Endodermal cell (in vitro differentiated cells): ENCODE measurements around the gene MEFV. TPM values are rescaled to one million over a fixed set of nuclear protein-coding genes. Genes with fewer than 3 reads are reported as not detected.
A peak's percentile ranks its signal among the peaks of the same experiment; 100 is the strongest.

Experiments
- DNase-seq: peaks from one replicate; pipeline ENCODE4 v3.0.0-alpha.2; 2017
- H3K27ac ChIP-seq: 2 replicates; pipeline ENCODE4 v1.5.1; 2013; ENCODE audit warnings: mild to moderate bottlenecking, low read depth, low read length, moderate library complexity
- H3K27me3 ChIP-seq: 2 replicates; pipeline ENCODE4 v1.6.1; 2013; ENCODE audit warnings: mild to moderate bottlenecking, low read length, moderate library complexity; ENCODE audit not compliant: insufficient read depth, control insufficient read depth, poor library complexity, severe bottlenecking
- H3K36me3 ChIP-seq: 2 replicates; pipeline ENCODE4 v1.7.0; 2013; ENCODE audit warnings: mild to moderate bottlenecking, low read length, moderate library complexity; ENCODE audit not compliant: control insufficient read depth, insufficient read depth
- H3K4me1 ChIP-seq: one replicate; pipeline ENCODE4 v1.7.0; 2013; ENCODE audit warnings: low read length; ENCODE audit not compliant: control insufficient read depth, insufficient read depth
- H3K4me3 ChIP-seq: 2 replicates; pipeline ENCODE4 v1.5.1; 2013; ENCODE audit warnings: mild to moderate bottlenecking, low read length, moderate library complexity
- H3K9ac ChIP-seq: 2 replicates; pipeline ENCODE4 v1.6.1; 2013; ENCODE audit warnings: mild to moderate bottlenecking, low read length, moderate library complexity; ENCODE audit not compliant: poor library complexity, severe bottlenecking; ENCODE audit errors: extremely low read depth
- H3K9me3 ChIP-seq: 2 replicates; pipeline ENCODE4 v1.6.1; 2013; ENCODE audit warnings: mild to moderate bottlenecking, low read length, moderate library complexity; ENCODE audit not compliant: control insufficient read depth
- H3K27ac Mint-ChIP-seq: 2 replicates; pipeline ENCODE4 v1.8.0; 2020; ENCODE audit warnings: mixed read lengths
- H3K27me3 Mint-ChIP-seq: 2 replicates; pipeline ENCODE4 v1.8.0; 2021; ENCODE audit warnings: mild to moderate bottlenecking, mixed read lengths; ENCODE audit not compliant: insufficient read depth
- H3K36me3 Mint-ChIP-seq: 2 replicates; pipeline ENCODE4 v1.8.0; 2020; ENCODE audit warnings: low read depth, mixed read lengths
- H3K4me1 Mint-ChIP-seq: 2 replicates; pipeline ENCODE4 v1.8.0; 2020; ENCODE audit warnings: mixed read lengths
- H3K4me3 Mint-ChIP-seq: 2 replicates; pipeline ENCODE4 v1.8.0; 2020; ENCODE audit warnings: mild to moderate bottlenecking, moderate library complexity, mixed read lengths
- H3K9me3 Mint-ChIP-seq: 2 replicates; pipeline ENCODE4 v1.8.0; 2020; ENCODE audit warnings: mild to moderate bottlenecking, mixed read lengths
- CTCF ChIP-seq: fragments of 200-600 bp; sonication (generic); conservative IDR thresholded peaks from 2 replicates; pipeline ENCODE4 v1.5.0; 2021; ENCODE audit warnings: antibody characterized with exemption, mild to moderate bottlenecking
- WGBS, 2 experiments: methylation state at CpG; one replicate each; pipeline versions ENCODE4 v1.1.5 to v1.1.7; 2013; ENCODE audit warnings: missing lambda C conversion rate in 2 of 2, mixed read lengths in 1 of 2; ENCODE audit not compliant: insufficient coverage in 1 of 2, insufficient read length in 1 of 2; 5-methylcytosine and 5-hydroxymethylcytosine counted together
- total RNA-seq, 2 donors: library from RNA; stranded (reverse); fragmentation: NEBNext Ultra II Directional in 1 of 2; extraction: Animal tissue kit (Norgen Biotek cat#: 25700) in 1 of 2; gene quantifications; 2 replicates in 1 of 2; 3 replicates in 1 of 2; pipeline ENCODE4 v1.2.1, GENCODE V29; 2021

MEFV gene
- total RNA-seq, 2 donors from 2014 or later = not detected

- no peak for TF ChIP-seq CTCF
- 94 to 98% methylated on average over 3 to 4 of the region's 4 CpGs for WGBS, 2 experiments
- Mint-ChIP-seq H3K9me3 (peaks cover 79% of the 10 kb centered on the region), H3K27me3 (peaks cover 6% of the 10 kb centered on the region), H3K36me3 (peaks cover 72% of the 10 kb centered on the region), H3K4me3 (peak overlapping the region; percentile 67), H3K4me1 (no peaks in the 10 kb centered on the region), H3K27ac (peak overlapping the region; percentile 75)
- no peak for DNase-seq
- Histone ChIP-seq H3K4me3 (peak overlapping the region; percentile 87), H3K9me3 (peaks cover 76% of the 10 kb centered on the region), H3K9ac (peak overlapping the region; percentile 68), H3K27ac (no peak overlapping the region), H3K36me3 (peaks cover 55% of the 10 kb centered on the region), H3K4me1 (no peaks in the 10 kb centered on the region), H3K27me3 (no peaks in the 10 kb centered on the region)
Observed at GRCh38 chr16:3304370-3304769, 47.9 kb upstream of the MEFV start.

GRCh38 chr16:3295783-3296182 is 39.4 kb upstream of the MEFV start:
- Mint-ChIP-seq H3K4me3 (no peak overlapping the region), H3K36me3 (peaks cover 87% of the 10 kb centered on the region), H3K4me1 (no peaks in the 10 kb centered on the region), H3K27ac (no peak overlapping the region), H3K9me3 (peaks cover 85% of the 10 kb centered on the region), H3K27me3 (no peaks in the 10 kb centered on the region)
- Histone ChIP-seq H3K9me3 (peaks cover 64% of the 10 kb centered on the region), H3K27ac (no peak overlapping the region), H3K27me3 (no peaks in the 10 kb centered on the region), H3K4me1 (no peaks in the 10 kb centered on the region), H3K4me3 (no peak overlapping the region), H3K9ac (no peak overlapping the region), H3K36me3 (peaks cover 75% of the 10 kb centered on the region)
- 92 to 93% methylated on average over 9 to 13 of the region's 13 CpGs for WGBS, 2 experiments
- no peak for TF ChIP-seq CTCF
- no peak for DNase-seq

- Mint-ChIP-seq H3K27me3 (no peaks in the 10 kb centered on the region), H3K9me3 (peaks cover 85% of the 10 kb centered on the region), H3K36me3 (peaks cover 87% of the 10 kb centered on the region), H3K4me3 (no peak overlapping the region), H3K4me1 (no peaks in the 10 kb centered on the region), H3K27ac (no peak overlapping the region)
- 94 to 95% methylated on average over 20 to 45 of the region's 45 CpGs for WGBS, 2 experiments
- Histone ChIP-seq H3K36me3 (peaks cover 75% of the 10 kb centered on the region), H3K4me3 (no peak overlapping the region), H3K27ac (no peak overlapping the region), H3K27me3 (no peaks in the 10 kb centered on the region), H3K4me1 (no peaks in the 10 kb centered on the region), H3K9me3 (peaks cover 66% of the 10 kb centered on the region), H3K9ac (no peak overlapping the region)
- DNase-seq = no peak
- no peak for TF ChIP-seq CTCF
Observed at GRCh38 chr16:3295209-3295608, 38.8 kb upstream of the MEFV start.
